Activated B cell treated with CpG ODN at 0.5 μM for 24 hours (primary cell): ENCODE measurements around the gene TMEM17. TPM values are rescaled to one million over a fixed set of nuclear protein-coding genes. Genes with fewer than 3 reads are reported as not detected.
"Not testable (repeated sequence)": the region's sequence is repeated elsewhere in the genome, so short reads cannot be mapped to it uniquely, and the experiment has no call there.

Source experiments
- ATAC-seq: fragments of 200-7000 bp; cut with Tn5 transposase; one replicate; pipeline ENCODE4 v1.10.0; 2021; ENCODE audit warnings: low read depth, mild to moderate bottlenecking, moderate library complexity
- CTCF ChIA-PET: fragments of 350-600 bp; sonication (Branson Sonifier 250); formaldehyde crosslinking; loops from one replicate; lab custom pipeline; 2021; ENCODE audit warnings: antibody characterized with exemption; lab: Charles Lee
- POLR2A ChIA-PET: fragments of 350-600 bp; sonication (Branson Sonifier 250); formaldehyde crosslinking; loops from one replicate; lab custom pipeline; 2021; ENCODE audit warnings: antibody characterized with exemption; lab: Charles Lee
- DNase-seq: peaks from one replicate; pipeline ENCODE4 v3.0.0; 2022
- H3K27ac Mint-ChIP-seq: one replicate; pipeline ENCODE4 v1.8.0; 2020; ENCODE audit warnings: mixed read lengths
- H3K27me3 Mint-ChIP-seq: one replicate; pipeline ENCODE4 v1.8.0; 2021; ENCODE audit warnings: mixed read lengths
- H3K36me3 Mint-ChIP-seq: one replicate; pipeline ENCODE4 v1.8.0; 2021; ENCODE audit warnings: low read depth, mixed read lengths
- H3K4me1 Mint-ChIP-seq: one replicate; pipeline ENCODE4 v1.8.0; 2021; ENCODE audit warnings: mixed read lengths
- H3K4me3 Mint-ChIP-seq: one replicate; pipeline ENCODE4 v1.8.0; 2020; ENCODE audit warnings: mild to moderate bottlenecking, mixed read lengths
- H3K9me3 Mint-ChIP-seq: one replicate; pipeline ENCODE4 v1.8.0; 2020; ENCODE audit warnings: mixed read lengths
- intact Hi-C: fragments of 100-400 bp; cut with micrococcal nuclease; formaldehyde crosslinking; loops from one replicate; pipeline ENCODE4 v1.15.1; 2024
- total RNA-seq: library from RNA; stranded (reverse); gene quantifications from 2 replicates; pipeline ENCODE4 v1.2.3, GENCODE V29; 2022
- TF ChIP-seq, protein P1 (sequence below): fragments of 200-600 bp; IDR thresholded peaks from one replicate; pipeline ENCODE4 v1.8.0; 2022; ENCODE audit warnings: antibody characterized with exemption, mild to moderate bottlenecking

Gene TMEM17
- total RNA-seq, 1 donor from 2014 or later: not detected

GRCh38 chr2:62540408-62541168 lies 34.6 kb upstream of the TMEM17 start:
- intact Hi-C loops: no loop called here
- Mint-ChIP-seq H3K27ac (no peak overlapping the region), H3K27me3 (peaks cover 6% of the 10 kb centered on the region), H3K9me3 (no peaks in the 10 kb centered on the region), H3K36me3 (no peaks in the 10 kb centered on the region), H3K4me3 (no peak overlapping the region), H3K4me1 (no peaks in the 10 kb centered on the region)
- TF ChIP-seq, protein P1, sequence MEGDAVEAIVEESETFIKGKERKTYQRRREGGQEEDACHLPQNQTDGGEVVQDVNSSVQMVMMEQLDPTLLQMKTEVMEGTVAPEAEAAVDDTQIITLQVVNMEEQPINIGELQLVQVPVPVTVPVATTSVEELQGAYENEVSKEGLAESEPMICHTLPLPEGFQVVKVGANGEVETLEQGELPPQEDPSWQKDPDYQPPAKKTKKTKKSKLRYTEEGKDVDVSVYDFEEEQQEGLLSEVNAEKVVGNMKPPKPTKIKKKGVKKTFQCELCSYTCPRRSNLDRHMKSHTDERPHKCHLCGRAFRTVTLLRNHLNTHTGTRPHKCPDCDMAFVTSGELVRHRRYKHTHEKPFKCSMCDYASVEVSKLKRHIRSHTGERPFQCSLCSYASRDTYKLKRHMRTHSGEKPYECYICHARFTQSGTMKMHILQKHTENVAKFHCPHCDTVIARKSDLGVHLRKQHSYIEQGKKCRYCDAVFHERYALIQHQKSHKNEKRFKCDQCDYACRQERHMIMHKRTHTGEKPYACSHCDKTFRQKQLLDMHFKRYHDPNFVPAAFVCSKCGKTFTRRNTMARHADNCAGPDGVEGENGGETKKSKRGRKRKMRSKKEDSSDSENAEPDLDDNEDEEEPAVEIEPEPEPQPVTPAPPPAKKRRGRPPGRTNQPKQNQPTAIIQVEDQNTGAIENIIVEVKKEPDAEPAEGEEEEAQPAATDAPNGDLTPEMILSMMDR: no peak
- ChIA-PET CTCF (no interaction called here), POLR2A (no interaction called here)
- DNase-seq (no peak), ATAC-seq (no peak)

DNA sequence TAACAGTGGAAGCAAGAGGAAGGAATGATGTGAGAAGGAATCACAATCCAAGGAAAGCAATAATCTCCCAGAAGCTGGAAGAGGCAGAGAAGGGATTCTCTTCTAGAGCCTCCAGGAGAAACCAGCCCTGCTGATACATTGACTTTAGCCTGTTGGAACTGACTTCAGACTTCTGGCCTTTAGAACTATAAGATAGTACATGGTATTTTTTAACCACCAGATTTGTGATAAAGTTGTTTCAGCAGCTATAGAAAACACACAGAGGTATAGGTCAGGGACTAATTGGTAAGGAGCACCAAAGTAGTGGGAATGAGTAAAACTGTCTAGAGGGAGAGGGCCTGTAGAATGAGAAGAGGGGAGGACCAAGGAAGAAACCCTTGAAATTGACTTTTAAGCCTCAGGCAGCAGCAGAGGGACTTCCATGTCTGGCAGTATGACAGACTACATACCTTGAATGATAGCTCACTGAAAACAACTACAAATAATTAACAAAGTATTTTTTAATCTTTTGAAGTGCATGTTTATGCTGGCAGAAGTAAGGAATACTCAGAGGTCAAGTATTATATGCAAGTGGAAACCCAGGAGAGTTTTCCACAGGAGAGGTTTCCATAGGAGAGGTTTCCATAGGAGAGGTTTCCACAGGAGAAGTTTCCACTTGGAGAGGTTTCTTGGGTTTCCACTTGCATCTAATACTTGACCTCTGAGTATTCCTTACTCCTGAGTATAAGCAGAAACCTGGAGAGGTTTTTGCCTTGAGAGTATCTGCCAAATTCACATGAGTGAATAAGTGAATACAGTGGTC lies 33.8 kb upstream of the TMEM17 start:
- Mint-ChIP-seq H3K36me3 (no peaks in the 10 kb centered on the region), H3K27ac (no peak overlapping the region), H3K4me3 (no peak overlapping the region), H3K27me3 (peaks cover 9% of the 10 kb centered on the region), H3K9me3 (peaks cover 3% of the 10 kb centered on the region), H3K4me1 (no peaks in the 10 kb centered on the region)
- DNase-seq (no peak), ATAC-seq (no peak)
- ChIA-PET CTCF (no interaction called here), POLR2A (no interaction called here)
- intact Hi-C loops: no loop called here
- TF ChIP-seq, protein P1: no peak

DNA sequence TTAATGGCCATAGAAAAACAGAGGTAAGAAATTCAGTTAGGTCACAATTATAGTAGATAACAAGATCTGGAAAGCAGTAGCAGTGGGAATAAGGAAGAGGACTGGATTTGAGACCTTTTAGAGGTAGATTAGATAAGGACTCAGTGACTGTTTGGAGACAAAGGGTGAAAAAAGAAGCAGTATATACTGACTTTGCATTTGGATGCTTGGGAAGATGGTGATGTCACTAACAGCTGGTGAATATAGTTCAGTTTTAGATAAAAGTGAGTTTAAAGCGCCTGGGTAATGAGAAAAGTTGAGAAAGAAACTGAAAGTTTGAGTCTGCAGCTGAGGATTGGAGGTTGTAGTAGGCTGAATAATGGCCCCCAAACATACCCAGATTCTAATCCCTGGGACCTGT lies 32.8 kb upstream of the TMEM17 start:
- intact Hi-C loops: no loop called here
- H3K27me3 Mint-ChIP-seq: peaks cover 9% of the 10 kb centered on the region
- H3K27ac Mint-ChIP-seq: no peak overlapping the region
- TF ChIP-seq, protein P1: no peak
- peaks cover 9% of the 10 kb centered on the region for H3K9me3 Mint-ChIP-seq
- no peak overlapping the region for H3K4me3 Mint-ChIP-seq
- POLR2A ChIA-PET: interaction anchor here (0.7 kb wide), 1 partner anchor 538 kb away, joined by 4 read pairs; no protein-coding TSS in a partner anchor
- CTCF ChIA-PET: no interaction called here
- DNase-seq: no peak
- H3K4me1 Mint-ChIP-seq: no peaks in the 10 kb centered on the region
- ATAC-seq: no peak
- no peaks in the 10 kb centered on the region for H3K36me3 Mint-ChIP-seq

GRCh38 chr2:62537814-62538213 lies 31.8 kb upstream of the TMEM17 start:
- CTCF ChIA-PET: no interaction called here
- ATAC-seq: no peak
- H3K36me3 Mint-ChIP-seq: no peaks in the 10 kb centered on the region
- POLR2A ChIA-PET: no interaction called here
- peaks cover 9% of the 10 kb centered on the region for H3K27me3 Mint-ChIP-seq
- peaks cover 18% of the 10 kb centered on the region for H3K9me3 Mint-ChIP-seq
- no peak overlapping the region for H3K27ac Mint-ChIP-seq
- intact Hi-C loops: no loop called here
- DNase-seq: no peak
- no peak overlapping the region for H3K4me3 Mint-ChIP-seq
- TF ChIP-seq, protein P1: no peak
- no peaks in the 10 kb centered on the region for H3K4me1 Mint-ChIP-seq

DNA sequence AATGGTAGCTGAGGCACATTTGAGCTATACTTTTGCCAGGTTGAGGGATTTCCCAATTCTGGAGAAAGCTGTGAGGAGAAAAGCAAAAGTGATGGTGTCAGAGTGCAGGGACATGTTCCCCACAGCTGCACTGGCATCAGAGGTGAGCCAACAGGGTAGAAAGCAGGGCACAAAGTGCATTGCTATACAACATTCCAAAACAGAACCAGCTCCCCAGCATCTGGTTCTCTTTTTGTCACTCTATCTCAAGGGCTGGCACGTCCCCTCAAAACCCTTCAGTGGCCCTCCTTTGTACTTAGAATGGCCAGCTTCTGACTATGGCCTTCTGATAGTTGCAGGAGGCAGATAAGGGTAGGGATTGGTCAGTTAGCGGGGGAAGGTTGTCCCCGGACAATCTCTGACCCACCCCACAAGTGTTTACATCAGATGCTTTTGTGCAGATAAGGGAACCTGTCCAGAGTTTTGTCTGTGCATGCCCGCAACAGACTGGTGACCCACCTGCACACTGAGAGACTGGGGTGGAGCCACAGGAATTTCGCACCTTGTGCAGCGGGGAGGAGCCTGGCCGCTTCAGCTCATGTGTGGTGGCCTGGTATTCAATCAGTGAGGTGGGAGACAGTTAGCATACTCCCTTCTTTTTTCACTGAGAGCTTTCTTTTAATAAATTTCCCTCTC lies 31.0 kb upstream of the TMEM17 start:
- no peaks in the 10 kb centered on the region for H3K36me3 Mint-ChIP-seq
- peaks cover 9% of the 10 kb centered on the region for H3K27me3 Mint-ChIP-seq
- DNase-seq (no peak), ATAC-seq (no peak)
- ChIA-PET CTCF (no interaction called here), POLR2A (no interaction called here)
- H3K9me3 Mint-ChIP-seq: peaks cover 19% of the 10 kb centered on the region
- TF ChIP-seq, protein P1: no peak
- H3K4me1 Mint-ChIP-seq: no peaks in the 10 kb centered on the region
- intact Hi-C loops: no loop called here
- no peak overlapping the region for H3K4me3 Mint-ChIP-seq
- H3K27ac Mint-ChIP-seq: no peak overlapping the region

DNA sequence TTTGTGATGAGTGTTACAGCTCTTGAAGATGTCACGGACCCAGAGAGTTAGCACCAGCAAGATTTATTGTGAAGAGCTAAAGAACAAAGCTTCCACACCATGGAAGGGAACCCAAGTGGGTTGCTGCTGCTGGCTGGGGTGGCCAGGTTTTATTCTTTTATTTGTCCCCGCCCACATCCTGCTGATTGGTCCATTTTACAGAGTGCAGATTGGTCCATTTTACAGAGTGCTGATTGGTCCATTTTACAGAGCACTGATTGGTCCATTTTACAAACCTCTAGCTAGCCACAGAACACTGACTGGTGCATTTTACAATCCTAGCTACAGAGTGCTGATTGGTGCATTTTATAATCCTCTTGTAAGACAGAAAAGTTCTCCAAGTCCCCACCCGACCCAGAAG lies 29.5 kb upstream of the TMEM17 start:
- H3K27ac Mint-ChIP-seq, H3K4me1 Mint-ChIP-seq, DNase-seq, CTCF ChIA-PET, ATAC-seq, H3K4me3 Mint-ChIP-seq, H3K36me3 Mint-ChIP-seq, intact Hi-C loops, H3K27me3 Mint-ChIP-seq, POLR2A ChIA-PET: not testable (repeated sequence)
- H3K9me3 Mint-ChIP-seq: peaks cover 19% of the 10 kb centered on the region
